ENCODE measurements around the gene OBSL1.

OBSL1 gene

DNA sequence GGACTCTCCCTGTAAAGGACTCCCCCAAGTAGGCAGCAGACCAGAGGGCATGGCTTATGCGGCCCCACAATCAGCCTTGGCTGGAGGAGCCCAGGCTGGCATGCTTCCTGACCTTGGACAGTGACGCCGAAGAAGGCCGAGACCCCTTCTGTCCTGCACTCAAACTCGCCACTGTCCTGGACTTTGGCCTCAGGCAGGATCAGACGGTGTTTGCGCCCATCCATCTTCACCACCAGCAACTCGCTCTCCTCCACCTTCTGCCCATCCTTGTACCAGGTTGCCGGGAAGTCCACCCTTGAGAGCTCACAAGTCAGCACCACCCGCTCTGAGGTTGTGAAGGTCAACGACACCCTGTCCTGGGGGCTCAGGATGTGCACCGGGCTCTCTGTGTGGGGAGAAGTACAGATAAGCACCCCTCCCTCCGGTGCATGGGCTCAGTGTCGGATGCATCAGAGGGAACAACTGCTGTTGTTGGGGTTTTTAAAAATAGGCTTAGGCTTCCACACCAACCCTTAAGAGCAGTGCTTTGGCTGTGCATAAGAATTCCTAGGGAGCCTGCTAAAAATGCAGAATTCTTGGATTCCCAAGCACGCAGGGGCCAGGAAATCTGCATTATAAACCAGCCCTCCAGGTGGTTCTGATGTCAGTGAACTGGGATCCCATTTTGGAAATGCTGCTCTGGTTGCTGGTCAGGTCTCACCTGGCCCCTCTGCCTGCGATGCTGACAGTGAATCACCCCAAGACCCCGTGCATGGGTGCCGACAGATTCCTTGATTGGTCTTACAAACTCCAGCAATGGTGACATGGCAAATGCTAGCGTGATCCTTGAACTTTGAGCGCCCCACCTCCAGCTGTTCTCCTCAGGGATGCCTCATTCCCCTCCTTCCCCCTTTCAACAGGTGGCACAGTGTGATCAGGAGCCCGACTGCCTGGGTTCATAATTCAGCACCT is 5.9 kb downstream of the OBSL1 start:
- no peak for DNase-seq

DNA sequence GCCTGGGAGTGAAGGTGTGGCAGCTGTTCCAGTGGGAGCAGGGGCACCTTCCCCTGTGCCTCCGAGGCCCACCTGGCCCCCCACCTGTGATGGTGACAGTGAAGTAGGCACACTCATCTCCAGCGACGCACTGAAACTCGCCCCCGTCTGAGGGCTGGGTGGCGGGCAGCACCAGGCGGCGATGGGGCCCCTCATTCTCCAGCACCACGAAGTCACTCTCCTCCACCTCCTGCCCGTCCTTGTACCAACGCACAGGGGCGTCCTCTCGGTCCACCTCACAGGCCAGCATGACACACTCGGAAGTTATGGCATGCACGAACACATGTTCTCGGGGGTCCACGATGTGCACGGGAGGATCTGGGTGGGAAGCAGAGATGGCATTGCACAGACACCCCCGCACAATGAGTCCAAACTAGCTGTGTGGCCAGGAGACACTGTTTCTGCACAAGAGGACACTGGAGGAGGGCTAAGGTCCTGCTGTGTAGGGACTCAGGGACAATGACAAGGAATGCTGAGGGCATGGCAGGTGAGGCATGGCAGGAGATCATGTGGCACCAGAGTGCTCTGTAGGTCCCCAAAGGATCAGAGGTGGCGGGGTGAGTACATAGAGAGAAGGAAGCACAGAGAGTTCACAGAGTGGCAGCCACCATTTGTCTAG is 7.9 kb downstream of the OBSL1 start:
- DNase-seq: no peak

DNA sequence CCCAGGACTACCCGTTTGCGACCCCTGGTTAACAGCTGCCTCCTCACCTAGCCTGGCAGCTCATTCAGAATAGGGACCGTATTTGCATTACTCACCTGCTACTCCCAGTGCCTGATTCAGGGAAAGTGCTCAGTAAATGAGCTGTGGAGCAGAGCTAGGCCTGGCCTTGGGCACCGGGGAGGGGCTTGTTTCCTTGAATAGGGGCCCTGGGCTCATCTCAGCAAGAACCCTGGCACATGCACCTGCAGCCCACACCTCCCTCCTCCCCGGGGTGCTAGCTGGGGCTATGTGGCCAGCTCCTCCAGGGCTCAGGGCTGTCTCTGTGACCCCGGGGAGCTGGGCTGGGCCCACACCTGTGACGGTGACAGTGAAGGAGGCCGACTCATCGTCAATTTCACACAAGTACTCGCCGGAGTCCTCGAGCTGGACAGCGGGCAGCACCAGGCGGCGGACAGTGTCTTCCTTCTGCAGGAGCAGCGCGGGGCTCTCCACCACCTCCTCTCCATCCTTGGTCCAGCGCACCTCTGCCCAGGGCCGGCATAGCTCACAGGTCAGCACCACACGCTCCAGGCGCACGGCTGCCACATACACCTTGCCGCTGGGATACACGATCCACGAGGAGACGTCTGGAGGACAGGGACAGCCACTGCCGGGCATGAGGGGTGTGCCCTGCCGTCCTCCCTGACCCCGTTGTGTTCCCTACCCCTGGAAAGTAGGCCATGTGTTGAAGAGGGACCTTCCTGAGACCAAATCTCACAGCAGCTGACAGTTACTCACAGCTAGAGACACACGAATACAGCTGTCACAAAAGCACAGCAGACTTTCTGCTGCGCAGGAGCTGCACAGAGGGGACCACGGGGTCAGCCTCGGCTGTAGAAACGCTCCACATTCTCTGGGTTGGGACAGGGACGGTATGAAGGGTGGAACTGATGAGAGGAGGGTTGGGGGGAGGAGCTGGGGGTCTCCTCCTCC is 9.0 kb downstream of the OBSL1 start:
- DNase-seq: no peak

DNA sequence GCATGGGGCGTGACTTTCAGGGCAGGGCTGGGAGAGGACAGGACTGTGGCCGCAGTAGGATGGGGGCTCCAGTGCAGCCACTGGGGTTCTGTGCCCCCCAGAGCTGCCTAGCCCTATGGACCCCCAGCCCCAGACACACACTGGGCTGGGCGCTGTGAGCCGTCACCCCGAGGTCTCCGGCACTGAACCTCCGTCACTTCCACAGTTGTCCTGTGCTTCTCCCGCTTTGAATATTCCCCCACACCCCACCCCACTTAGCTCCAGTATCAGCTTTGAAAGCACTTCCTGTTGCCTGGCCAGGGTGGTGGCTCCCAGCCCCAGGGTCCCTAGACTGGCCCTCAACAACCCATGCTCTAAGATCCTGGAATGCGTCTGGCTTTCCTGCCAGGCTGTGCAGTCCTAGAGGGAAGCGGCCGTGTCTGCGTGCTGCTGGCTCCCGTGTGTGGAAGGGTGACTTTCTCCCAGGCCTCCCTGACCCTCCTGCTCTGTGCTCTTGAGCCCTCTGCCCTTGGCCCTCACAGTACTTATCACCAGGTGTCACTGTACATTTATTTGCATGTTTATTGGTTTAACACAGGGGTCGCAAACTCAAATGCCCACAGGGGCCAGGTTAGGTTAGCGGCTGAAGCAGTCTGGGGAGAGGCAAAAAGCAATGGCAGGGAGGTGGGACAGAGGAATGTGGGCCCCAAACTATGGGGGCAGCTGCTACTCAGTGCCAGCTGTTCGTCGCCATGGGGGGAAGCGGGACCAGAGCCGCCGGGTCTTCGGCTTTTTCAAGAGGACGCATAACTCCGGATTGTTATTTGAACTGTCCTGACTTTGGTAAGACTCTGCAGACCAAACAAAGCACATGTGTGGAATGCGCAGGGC is 9.9 kb downstream of the OBSL1 start:
- DNase-seq: no peak

DNA sequence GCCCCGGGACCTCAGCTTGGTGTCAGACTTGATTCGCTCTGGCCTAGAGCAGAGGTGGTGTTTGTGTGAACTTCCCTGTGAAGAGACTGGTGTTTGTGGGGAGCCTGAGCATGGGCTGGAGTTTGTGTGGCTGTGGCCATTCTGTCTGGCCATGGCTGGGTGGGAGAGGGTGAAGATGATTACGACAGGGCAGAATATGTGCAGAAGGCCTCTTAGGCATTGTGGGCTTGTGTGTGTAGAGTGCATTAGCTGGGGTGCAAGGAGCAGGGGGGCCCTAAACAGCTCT is 10.5 kb downstream of the OBSL1 start:
- DNase-seq: no peak

DNA sequence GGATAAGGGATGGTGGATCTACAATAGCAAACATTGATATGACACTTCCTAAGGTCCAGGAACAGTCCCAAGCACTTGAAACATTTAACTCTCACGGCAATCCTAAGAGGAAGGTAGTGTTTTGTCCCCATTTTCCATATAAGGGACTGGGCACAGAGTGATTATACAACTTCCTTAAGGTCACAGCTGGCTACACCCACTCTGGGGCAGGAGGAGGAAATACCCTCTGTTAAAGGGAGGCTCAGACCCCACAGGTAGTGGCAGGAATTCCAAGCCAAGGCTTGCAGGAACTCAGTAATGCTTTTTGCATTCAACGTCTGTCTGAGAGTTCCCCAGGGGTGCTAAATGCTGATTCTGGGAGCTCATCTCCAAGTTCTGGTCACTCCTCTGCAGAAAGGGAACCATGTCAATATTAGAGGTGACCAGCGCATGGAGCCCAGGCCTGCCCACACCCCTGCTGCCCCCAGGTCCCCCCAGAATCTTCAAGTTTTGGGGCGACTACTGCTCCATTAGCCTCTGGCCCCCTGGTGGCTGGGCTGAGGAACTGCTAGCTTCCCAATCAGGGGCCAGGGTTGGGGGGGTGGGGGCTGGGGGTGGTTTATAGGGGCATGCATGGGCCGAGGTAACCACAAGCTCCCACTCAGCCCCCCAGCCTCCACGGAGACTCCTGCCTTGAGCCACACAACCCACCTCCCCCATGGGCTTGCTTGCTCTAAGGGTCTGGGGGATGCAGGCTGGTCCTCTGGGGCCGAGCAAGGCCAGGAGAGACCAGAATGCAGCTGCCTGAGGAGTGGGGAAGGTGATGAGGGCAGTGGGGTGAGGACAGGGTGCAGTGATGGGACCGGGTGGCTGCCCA is 11.1 kb downstream of the OBSL1 start:
- DNase-seq: no peak

DNA sequence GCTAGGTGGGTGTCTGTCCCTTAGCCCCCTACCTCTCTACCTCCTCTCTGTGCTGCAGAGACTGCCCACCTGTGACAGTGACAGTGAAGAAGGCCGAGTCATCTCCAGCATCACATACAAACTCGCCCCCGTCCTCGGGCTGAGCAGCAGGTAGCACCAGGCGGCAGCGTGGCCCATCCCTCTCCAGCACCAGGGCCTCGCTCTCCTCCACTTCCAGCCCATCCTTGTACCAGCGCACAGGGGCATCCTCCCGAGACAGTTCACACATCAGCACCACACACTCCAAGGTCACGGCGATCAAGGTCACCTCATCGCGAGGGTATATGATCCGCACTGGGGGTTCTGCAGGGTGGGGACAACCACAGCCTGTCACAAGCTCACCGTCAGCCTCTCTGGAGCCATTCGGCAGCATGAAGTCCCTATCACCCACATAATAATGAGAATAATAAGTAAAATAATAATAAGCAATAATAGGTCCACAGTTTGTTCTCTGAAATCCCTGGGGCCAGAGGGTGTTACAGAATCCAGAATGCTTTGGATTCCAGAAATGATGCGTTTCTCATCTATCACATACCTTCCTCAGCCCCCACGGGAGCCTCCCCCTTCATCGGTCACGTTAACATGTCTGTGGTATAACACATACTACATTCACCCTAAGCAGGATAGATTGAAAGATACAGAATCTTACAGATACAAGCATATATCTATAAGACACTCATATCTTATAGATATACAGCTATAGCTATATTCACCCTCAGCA is 12.0 kb downstream of the OBSL1 start:
- DNase-seq: no peak

DNA sequence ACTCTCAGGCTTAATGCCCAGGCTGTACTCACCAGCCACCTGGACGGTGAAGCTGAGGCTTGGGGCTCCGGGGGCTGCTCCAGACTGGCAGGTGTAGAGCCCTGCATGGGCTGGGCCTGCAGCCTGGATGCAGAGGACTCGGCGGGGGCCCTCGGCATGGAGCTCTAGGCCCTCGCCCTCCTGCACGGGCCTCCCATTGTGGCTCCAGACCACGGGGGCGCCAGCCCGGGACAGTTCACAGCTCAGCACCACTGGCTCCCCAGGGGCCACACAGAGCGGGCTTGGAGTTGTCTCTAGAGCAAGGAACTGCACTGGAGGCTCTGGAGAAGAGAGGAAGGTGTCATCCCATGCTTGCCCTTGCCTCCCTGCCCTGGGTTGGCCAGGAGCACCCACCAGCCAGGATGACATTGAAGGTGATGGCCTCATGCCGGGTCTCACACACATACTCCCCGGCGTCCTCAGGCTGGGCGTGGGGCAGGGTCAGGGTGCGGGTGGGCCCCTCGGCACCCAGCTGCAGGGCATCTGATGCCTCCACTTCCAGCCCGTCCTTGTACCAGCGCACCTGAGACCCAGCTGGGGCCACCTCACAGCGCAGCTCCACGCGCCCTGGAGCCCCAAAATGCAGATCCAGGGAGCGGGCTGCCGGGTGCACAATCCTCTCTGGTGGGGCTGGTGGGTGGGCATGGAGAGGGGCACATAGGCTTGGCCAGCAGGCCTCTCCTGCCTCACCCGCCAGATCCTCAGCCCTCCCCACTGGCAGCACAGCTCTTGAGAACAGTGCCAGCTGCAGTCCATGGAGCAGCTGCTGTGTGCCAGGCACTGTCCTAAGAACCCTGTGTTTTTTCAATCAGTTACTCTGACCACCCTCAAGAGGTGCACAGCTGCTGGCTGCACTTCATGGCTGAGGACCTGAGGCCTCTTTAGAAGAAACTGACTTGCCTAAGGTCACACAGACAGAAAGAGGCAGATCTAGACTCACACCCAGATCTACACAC is 13.3 kb downstream of the OBSL1 start:
- DNase-seq: no peak

DNA sequence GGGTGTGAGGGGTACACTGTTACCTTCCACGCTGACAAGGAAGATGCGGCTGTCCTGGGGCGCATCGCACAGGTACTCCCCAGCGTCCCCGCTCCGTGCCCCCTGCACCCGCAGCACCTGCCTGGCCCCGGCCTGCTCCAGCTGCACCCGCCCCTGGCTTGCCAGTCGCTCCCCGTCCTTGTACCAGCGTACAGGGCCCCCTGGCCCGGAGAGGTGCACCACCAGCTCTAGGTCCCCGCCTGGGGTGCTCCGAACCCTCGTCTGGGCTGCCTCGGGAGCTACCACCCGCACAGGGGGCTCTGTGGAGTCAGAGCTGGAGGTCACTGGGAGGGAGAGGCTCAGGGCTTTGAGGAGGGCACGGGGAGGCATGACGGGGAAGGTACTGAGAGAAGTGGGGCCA is 14.0 kb downstream of the OBSL1 start:
- DNase-seq: no peak

DNA sequence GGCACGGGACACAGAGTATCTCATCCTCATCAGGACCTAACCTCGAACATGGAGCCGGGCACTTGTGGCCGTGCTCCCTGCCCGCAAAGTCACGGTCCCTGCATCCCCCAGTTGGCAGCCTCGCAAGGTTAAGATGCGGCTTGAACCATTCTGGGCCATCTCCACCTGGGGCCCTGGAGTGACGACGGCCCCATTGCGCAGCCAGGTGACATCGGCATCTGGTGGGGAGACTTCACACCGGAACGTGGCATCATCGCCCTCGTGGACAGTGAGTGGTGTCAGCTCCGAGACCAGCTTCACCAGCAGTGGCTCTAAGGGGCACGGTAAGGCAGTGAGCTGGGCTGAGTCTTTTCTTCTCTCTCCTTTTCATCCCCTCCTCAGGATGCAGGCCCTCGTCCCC is 14.9 kb downstream of the OBSL1 start:
- DNase-seq: no peak

DNA sequence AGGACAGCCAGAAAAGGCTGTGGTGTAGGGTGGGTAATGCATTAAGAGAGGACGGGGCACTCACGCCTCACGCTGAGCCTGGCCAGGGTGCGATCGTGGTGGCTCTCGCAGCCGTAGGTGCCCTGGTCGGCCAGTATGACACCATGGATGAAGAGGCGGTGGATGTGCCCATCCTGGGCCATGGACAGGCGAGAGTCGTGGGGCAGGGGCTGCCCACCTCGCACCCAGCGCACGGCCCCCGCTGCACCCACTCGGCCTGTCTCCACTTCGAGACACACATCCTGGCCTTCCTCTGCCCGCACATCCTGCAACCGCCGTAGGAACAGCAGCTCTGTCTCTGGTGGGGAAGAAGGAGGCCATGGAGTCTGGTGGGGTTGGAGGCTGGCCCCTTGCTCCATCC is 15.4 kb downstream of the OBSL1 start:
- DNase-seq: no peak

DNA sequence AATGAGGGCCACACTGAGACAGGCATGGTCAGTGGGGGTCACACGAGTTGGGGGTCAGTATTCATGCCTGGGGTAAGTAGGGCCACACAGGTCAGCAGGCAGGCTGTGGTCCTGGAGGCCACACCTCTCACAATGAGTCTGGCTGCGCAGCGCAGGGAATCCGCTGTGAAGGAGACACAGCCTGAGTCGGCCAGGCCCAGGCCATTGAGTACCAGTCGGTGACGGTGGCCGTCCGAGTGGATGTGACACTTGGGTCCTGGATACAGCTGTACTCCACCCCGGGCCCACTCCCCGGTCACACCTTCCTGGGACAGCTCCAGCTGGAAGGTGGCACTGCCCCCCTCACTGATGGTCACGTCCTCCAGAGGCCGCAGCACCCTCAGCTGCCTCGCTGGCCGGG is 17.0 kb downstream of the OBSL1 start:
- DNase-seq: no peak

DNA sequence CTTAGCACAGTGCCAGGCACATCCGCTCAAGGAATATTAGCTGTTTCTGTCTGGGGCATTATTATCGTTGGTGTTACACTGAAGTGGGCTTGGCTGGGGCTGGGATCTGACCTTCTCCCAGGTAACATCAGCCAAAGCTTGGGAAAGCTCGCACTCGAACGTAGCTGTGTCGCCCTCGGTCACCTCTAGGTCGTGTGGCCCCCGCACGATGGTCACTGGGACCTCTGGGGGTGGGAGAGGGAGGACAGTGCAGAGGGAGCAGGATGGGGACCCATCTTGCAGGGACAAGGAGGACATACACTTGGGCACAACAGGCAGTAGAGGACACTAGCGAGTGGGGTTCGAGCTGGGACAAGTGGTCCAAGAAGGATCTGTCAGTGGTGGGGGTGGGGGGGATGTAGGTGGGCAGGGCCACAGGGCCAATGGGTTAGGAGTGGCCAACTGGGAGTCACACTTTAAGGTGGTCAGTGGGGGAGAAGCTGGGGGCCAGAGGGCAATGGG is 17.8 kb downstream of the OBSL1 start:
- no peak for DNase-seq

DNA sequence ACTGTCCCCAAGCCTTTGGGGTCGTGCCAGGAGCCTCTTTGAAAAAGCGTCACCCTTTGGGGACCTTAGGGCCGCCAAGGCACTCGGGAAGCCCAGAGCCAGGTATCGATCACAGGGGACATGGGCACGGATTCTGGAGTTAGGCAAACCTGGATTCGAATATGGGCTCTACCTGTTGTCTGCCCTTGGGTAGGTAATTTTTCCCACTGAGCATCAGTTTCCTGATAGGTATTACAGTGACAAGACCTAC is 18.2 kb downstream of the OBSL1 start:
- DNase-seq: no peak

DNA sequence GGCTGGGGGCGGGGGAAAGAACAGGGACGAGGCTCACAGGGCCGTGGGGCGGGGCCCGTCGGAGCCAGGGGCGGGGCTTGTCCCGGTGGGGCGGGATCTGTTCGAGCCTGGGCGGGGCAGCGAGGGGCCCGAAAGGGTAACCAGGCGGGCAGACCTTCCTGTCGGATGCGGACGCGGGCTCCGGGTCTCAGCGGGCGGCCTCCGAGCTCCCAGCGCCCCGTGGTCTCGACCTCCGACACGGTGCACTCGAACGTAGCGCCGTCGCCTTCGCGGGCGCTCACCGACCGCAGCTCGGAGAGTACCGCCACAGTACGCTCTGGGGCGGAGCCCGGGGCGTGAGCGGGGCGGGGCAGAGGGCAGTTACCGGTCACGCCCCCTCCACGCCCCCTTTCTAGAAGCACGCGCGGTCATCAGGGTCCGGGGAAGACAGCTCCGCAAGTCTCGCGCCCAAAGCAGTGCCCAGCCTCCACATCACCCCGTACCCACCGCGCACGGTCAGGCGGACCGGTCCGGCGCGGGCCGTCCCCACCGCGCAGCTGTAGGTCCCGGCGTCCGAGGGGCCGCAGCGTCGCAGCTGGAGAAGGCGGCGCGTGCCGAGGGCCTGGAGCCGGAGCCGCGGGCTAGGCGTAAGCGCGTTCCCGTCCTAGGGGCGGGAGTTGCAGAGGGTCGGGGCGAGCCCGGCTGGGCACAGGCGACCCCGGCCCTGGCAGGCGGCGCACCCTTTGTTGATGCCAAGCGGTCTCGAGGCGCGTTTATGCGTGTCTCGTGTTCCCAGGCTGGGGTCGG is 18.8 kb downstream of the OBSL1 start:
- DNase-seq: peak; percentile 92

DNA sequence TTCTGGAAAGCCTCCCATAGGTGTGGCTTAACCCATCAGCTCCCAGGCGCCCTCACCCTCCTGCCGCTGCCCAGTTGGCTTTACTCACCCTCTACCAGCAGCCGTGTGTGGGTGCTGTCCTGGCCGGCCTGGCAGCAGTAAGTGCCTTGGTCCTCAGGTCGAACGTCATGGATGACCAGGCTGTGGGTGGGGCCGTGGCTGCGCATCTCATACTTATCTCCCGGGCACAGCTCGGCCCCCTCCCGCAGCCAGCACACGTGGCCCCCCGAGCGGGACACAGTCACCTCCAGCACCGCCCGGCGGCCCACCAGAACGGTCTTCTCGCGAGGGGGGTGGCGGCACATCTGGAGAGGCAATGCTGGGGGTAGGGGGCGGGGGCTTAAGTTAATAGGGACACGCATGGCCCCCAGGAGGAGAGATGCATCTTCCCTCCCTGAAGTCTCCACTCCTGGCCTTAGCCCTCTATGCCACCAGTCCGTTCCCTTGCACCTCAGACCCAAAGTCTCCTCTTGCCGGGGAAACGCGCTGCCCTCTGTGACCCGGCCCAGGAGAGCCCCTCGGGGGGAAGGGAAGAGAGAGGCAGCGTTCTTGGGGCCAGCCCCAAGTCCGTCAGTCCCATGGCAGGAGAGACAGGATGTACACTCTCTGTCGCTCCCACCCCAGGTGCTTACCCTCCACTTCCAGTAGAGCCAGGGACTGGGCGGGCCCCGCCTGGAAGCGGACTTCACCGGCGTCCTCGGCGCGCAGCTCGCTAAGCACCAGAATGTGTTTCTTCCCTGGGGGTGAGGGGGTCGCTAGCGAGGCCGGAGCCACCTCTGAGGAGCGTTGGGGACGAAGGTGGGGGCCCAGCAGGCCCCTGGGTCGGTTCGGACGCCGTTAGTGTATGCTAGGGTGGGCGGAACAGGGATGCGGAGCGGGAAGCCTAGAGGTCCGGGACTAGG is 19.6 kb downstream of the OBSL1 start:
- DNase-seq: no peak

DNA sequence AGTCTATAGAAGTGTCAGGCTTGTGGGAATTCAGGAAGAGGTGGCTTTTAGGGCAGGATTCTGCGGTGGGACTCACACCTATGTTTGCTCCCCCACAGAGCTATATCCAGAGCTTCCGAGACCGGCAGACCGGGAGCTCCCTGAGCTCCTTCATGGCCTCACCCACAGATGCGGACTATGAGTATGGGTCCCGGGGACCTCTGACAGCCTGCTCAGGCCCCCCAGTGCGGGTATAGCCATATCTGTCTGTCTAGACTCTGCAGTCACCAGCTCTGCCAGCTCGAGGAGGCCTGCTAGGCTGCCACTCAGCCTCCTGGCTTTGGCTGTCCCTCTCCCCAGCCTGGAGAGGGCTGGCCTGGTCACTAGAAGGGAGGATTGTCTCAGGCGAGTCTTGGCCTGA is 21.7 kb downstream of the OBSL1 start:
- no peak for DNase-seq
